ENCODE data around the gene DIAPH1.

The DIAPH1 gene

DNA sequence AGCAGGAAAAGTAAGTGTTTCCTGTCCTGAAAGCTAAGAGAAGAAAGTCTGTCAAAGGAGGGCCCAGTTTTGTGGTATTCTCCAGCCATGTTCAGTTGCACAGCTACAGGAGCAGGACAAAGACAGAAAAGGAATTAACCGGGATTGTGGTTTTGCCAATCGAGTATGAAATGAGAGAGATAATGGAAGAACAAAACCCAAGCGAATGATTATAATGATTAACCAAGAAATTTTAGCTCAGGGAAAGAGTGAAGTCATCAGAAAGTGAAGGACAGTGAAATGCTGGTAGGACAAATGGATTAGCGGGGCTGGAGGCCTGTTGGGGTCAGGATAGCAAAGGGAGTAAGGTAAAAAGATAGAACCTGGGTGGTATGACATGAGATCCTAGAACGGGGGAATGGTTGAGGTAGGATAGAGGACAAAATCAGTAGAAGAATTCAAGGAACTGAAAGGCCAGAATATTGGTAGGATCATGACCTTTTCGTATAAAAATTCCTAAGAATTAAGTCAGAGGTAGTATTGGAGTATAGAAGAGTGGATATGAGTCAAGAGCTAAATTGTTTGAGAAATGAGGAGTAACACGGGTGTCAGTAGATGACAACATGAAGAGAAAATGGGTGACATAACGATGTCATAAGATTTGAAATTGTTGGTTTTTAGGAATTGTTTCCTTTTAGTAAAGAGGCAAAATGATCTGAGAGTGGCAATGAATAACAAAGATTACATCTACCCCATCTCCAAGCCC, 52.8 kb downstream of the DIAPH1 start:
- no peak for DNase-seq (ENCODE audit: low read depth)
- no peak for TF ChIP-seq CTCF (IDR thresholded peaks at IDR 0.05; ENCODE audit: low read length, missing control alignments)
- H3K4me3 ChIP-seq (replicated peaks; ENCODE audit: low read depth, low read length): no peak overlapping the region

GRCh38 chr5:141564216-141564692, 54.5 kb downstream of the DIAPH1 start:
- peak; percentile 98 for DNase-seq (ENCODE audit: low read depth)
- H3K4me3 ChIP-seq (replicated peaks; ENCODE audit: low read depth, low read length): no peak overlapping the region
- peak; percentile 91 for TF ChIP-seq CTCF (IDR thresholded peaks at IDR 0.05; ENCODE audit: low read length, missing control alignments)

- H3K4me3 ChIP-seq (replicated peaks; ENCODE audit: low read depth, low read length): no peak overlapping the region
- peak; percentile 99 for DNase-seq (ENCODE audit: low read depth)
- peak; percentile 89 for TF ChIP-seq CTCF (IDR thresholded peaks at IDR 0.05; ENCODE audit: low read length, missing control alignments)
Observed at GRCh38 chr5:141560725-141561483, 57.9 kb downstream of the DIAPH1 start.

DNA sequence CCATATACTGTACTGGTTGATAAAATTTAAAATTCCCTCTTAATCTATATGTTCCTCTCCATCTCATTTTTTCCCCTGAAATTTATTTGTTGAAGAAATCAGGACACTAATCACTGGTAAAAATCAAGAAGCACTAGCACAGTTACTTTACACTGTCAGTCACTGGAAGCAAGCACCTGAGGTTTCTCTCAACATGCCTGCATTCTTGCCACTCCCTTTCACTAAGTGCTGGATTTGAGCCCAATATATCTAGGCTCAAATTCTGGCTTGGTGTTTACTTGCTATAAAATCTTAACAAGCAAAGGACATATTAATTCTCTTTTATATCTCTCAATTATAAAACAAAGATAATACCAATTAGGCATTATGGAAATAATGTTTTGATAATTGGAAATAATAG, 58.6 kb downstream of the DIAPH1 start:
- DNase-seq (ENCODE audit: low read depth): peak; percentile 53
- TF ChIP-seq CTCF (IDR thresholded peaks at IDR 0.05; ENCODE audit: low read length, missing control alignments): no peak
- H3K4me3 ChIP-seq (replicated peaks; ENCODE audit: low read depth, low read length): no peak overlapping the region

GRCh38 chr5:141559461-141559860, 59.3 kb downstream of the DIAPH1 start:
- TF ChIP-seq CTCF (IDR thresholded peaks at IDR 0.05; ENCODE audit: low read length, missing control alignments): no peak
- DNase-seq (ENCODE audit: low read depth): peak; percentile 85
- no peak overlapping the region for H3K4me3 ChIP-seq (replicated peaks; ENCODE audit: low read depth, low read length)

- peak overlapping the region; percentile 3 for H3K4me3 ChIP-seq (replicated peaks; ENCODE audit: low read depth, low read length)
- TF ChIP-seq CTCF (IDR thresholded peaks at IDR 0.05; ENCODE audit: low read length, missing control alignments): no peak
- DNase-seq (ENCODE audit: low read depth): peak; percentile 74
Observed at GRCh38 chr5:141558150-141558549, 60.6 kb downstream of the DIAPH1 start.

All from fibroblast of pulmonary artery (primary cell).